SK-N-SH (cell line): ENCODE results near the gene IPO11. TPM values are rescaled to one million over a fixed set of nuclear protein-coding genes. Genes with fewer than 3 reads are reported as not detected.

ENCODE experiments used
- CTCF ChIA-PET: fragments of 300-600, 350-600 bp; formaldehyde crosslinking; extraction: SDS; loops from one replicate; lab custom pipeline; 2021; lab: Yijun Ruan, JAX
- POLR2A ChIA-PET: fragments of 350-600 bp; sonication (Branson Sonifier 250); formaldehyde crosslinking; extraction: SDS; loops from one replicate; lab custom pipeline; 2020; ENCODE audit warnings: antibody characterized with exemption, inconsistent platforms; lab: Yijun Ruan, JAX
- DNase-seq: peaks from one replicate; pipeline ENCODE4 v3.0.0; 2012
- H2AFZ ChIP-seq: fragments of 200-600 bp; sonication (generic); 2 replicates; pipeline ENCODE4 v1.8.1; 2016; ENCODE audit warnings: antibody characterized with exemption, mild to moderate bottlenecking, low read depth
- H3F3A ChIP-seq: fragments of 200-600 bp; sonication (generic); replicated peaks from 2 replicates; pipeline ENCODE3; 2016; ENCODE audit warnings: antibody characterized with exemption, mild to moderate bottlenecking; ENCODE audit not compliant: insufficient read depth
- H3K27ac ChIP-seq, 2 experiments: fragments of 200-500 bp in 1 of 2; fragments of 200-600 bp in 1 of 2; sonication (Bioruptor generic) in 1 of 2; sonication (generic), shearing (Covaris generic) in 1 of 2; 2 replicates each; pipeline versions ENCODE4 v1.5.1 to v1.6.1; 2014 to 2016; ENCODE audit warnings: low read depth in 2 of 2, inconsistent platforms in 1 of 2, low read length in 1 of 2, mild to moderate bottlenecking in 1 of 2, mixed read lengths in 1 of 2
- H3K27me3 ChIP-seq: fragments of 200-600 bp; sonication (generic), shearing (Covaris generic); 2 replicates; pipeline ENCODE4 v1.6.1; 2016; ENCODE audit warnings: mixed run types; ENCODE audit not compliant: insufficient read depth
- H3K36me3 ChIP-seq, 2 experiments: fragments of 200-500 bp in 1 of 2; fragments of 200-600 bp in 1 of 2; sonication (Bioruptor generic) in 1 of 2; sonication (generic) in 1 of 2; replicated peaks in 1 of 2; 2 replicates each; pipeline versions ENCODE3 to v1.5.1; 2014 to 2016; ENCODE audit warnings: low read length in 1 of 2, mild to moderate bottlenecking in 1 of 2; ENCODE audit not compliant: insufficient read depth in 2 of 2, control insufficient read depth in 1 of 2
- H3K4me1 ChIP-seq, 2 experiments: fragments of 200-500 bp in 1 of 2; fragments of 200-600 bp in 1 of 2; sonication (Bioruptor generic) in 1 of 2; sonication (generic), shearing (Covaris generic) in 1 of 2; 2 replicates each; pipeline versions ENCODE4 v1.5.1 to v1.6.1; 2014 to 2016; ENCODE audit warnings: low read depth in 1 of 2, low read length in 1 of 2, mixed run types in 1 of 2; ENCODE audit not compliant: insufficient read depth in 2 of 2, control insufficient read depth in 1 of 2
- H3K4me2 ChIP-seq: fragments of 200-600 bp; sonication (generic), shearing (Covaris generic); 2 replicates; pipeline ENCODE4 v1.6.1; 2017; ENCODE audit warnings: mixed run types
- H3K4me3 ChIP-seq, 2 experiments: fragments of 200-500 bp in 1 of 2; fragments of 200-600 bp in 1 of 2; sonication (Bioruptor generic) in 1 of 2; sonication (generic), shearing (Covaris generic) in 1 of 2; 2 replicates each; pipeline versions ENCODE4 v1.5.1 to v1.8.1; 2014 to 2016; ENCODE audit warnings: low read depth in 2 of 2, inconsistent platforms in 1 of 2, low read length in 1 of 2, mild to moderate bottlenecking in 1 of 2, mixed read lengths in 1 of 2, moderate library complexity in 1 of 2
- H3K79me2 ChIP-seq: fragments of 200-600 bp; sonication (generic); 2 replicates; pipeline ENCODE4 v1.8.1; 2017; ENCODE audit warnings: mild to moderate bottlenecking; ENCODE audit not compliant: insufficient read depth
- H3K9ac ChIP-seq: fragments of 200-600 bp; sonication (generic); 2 replicates; pipeline ENCODE4 v1.6.1; 2017; ENCODE audit warnings: mixed run types
- H3K9me2 ChIP-seq: fragments of 200-600 bp; sonication (generic); 2 replicates; pipeline ENCODE4 v1.6.1; 2017; ENCODE audit warnings: mixed run types
- H3K9me3 ChIP-seq: fragments of 200-600 bp; sonication (generic); 2 replicates; pipeline ENCODE4 v1.6.1; 2017; ENCODE audit warnings: mixed run types, mild to moderate bottlenecking, moderate library complexity
- H4K20me1 ChIP-seq: fragments of 200-600 bp; sonication (generic); 2 replicates; pipeline ENCODE4 v1.6.1; 2017; ENCODE audit warnings: mild to moderate bottlenecking, mixed run types; ENCODE audit not compliant: insufficient read depth
- ELF1 ChIP-seq: IDR thresholded peaks from 2 replicates; pipeline ENCODE4 v1.4.0; 2012
- EP300 ChIP-seq, 2 experiments: IDR thresholded peaks; 2 replicates each; pipeline versions ENCODE4 v1.4.0 to v1.6.1; 2012; ENCODE audit warnings: borderline replicate concordance in 1 of 2, low read depth in 1 of 2, low read length in 1 of 2
- EZH2phosphoT487 ChIP-seq: fragments of 200-600 bp; sonication (generic); IDR thresholded peaks from 2 replicates; pipeline ENCODE4 v1.6.1; 2017; ENCODE audit warnings: low read depth, mixed run types, mild to moderate bottlenecking, antibody characterized with exemption, moderate library complexity, borderline replicate concordance
- FOSL2 ChIP-seq: IDR thresholded peaks from 2 replicates; pipeline ENCODE4 v1.4.0; 2012; ENCODE audit warnings: low read depth, mild to moderate bottlenecking, moderate library complexity, borderline replicate concordance
- GABPA ChIP-seq: IDR thresholded peaks from 2 replicates; pipeline ENCODE4 v1.4.0; 2012; ENCODE audit warnings: low read depth, mild to moderate bottlenecking
- GATA2 ChIP-seq: sonication (generic); formaldehyde crosslinking; IDR thresholded peaks from 2 replicates; pipeline ENCODE4 v1.5.0; 2020; ENCODE audit warnings: mild to moderate bottlenecking, missing genetic modification reagents
- IRF3 ChIP-seq: fragments of 150-350 bp; IDR thresholded peaks from 2 replicates; pipeline ENCODE4 v1.6.1; 2016; ENCODE audit warnings: mild to moderate bottlenecking, low read depth, low read length
- JUND ChIP-seq: IDR thresholded peaks from 2 replicates; pipeline ENCODE4 v1.4.0; 2012
- MEF2A ChIP-seq: IDR thresholded peaks from 2 replicates; pipeline ENCODE4 v1.4.0; 2012; ENCODE audit warnings: low read depth, borderline replicate concordance
- NFIC ChIP-seq: IDR thresholded peaks from 2 replicates; pipeline ENCODE4 v1.4.0; 2012; ENCODE audit warnings: borderline replicate concordance
- NRF1 ChIP-seq: IDR thresholded peaks from 2 replicates; pipeline ENCODE4 v1.6.1; 2012; ENCODE audit warnings: low read depth, mild to moderate bottlenecking, low read length
- PBX3 ChIP-seq: IDR thresholded peaks from 2 replicates; pipeline ENCODE4; 2012
- POLR2AphosphoS5 ChIP-seq: IDR thresholded peaks from 2 replicates; pipeline ENCODE4 v1.6.1; 2012; ENCODE audit warnings: low read depth, low read length
- SIN3A ChIP-seq: IDR thresholded peaks from 2 replicates; pipeline ENCODE4 v1.6.1; 2012; ENCODE audit warnings: low read depth, mild to moderate bottlenecking, low read length, moderate library complexity, borderline replicate concordance
- SMC3 ChIP-seq: IDR thresholded peaks from 2 replicates; pipeline ENCODE4 v1.6.1; 2012; ENCODE audit warnings: low read depth, low read length, improper control_type of control experiment
- TCF12 ChIP-seq: IDR thresholded peaks from 2 replicates; pipeline ENCODE4 v1.4.0; 2012
- YY1 ChIP-seq: IDR thresholded peaks from 2 replicates; pipeline ENCODE4 v1.4.0; 2012; ENCODE audit warnings: low read depth, mild to moderate bottlenecking
- ZBTB33 ChIP-seq: IDR thresholded peaks from 2 replicates; pipeline ENCODE4 v1.4.0; 2012; ENCODE audit warnings: low read depth, borderline replicate concordance
- WGBS: methylation state at CpG from one replicate; pipeline ENCODE4 v1.1.6; 2017; ENCODE audit warnings: low lambda C conversion rate; 5-methylcytosine and 5-hydroxymethylcytosine counted together
- polyA plus RNA-seq, 3 experiments: library from polyadenylated mRNA; depleted of rRNA; stranded (reverse); fragments of >200 nt; gene quantifications; 2 replicates each; pipeline ENCODE4 v1.2.3, GENCODE V29; 2012
- TF ChIP-seq, protein P1 (sequence below): fragments of 150-350 bp; IDR thresholded peaks from 2 replicates; pipeline ENCODE4 v1.6.1; 2017; ENCODE audit warnings: antibody characterized with exemption, low read length, low read depth, borderline replicate concordance

IPO11 gene
- polyA plus RNA-seq, 1 of the 3 experiments (the other 2 are of a cell fraction), result 8.1 TPM

DNA sequence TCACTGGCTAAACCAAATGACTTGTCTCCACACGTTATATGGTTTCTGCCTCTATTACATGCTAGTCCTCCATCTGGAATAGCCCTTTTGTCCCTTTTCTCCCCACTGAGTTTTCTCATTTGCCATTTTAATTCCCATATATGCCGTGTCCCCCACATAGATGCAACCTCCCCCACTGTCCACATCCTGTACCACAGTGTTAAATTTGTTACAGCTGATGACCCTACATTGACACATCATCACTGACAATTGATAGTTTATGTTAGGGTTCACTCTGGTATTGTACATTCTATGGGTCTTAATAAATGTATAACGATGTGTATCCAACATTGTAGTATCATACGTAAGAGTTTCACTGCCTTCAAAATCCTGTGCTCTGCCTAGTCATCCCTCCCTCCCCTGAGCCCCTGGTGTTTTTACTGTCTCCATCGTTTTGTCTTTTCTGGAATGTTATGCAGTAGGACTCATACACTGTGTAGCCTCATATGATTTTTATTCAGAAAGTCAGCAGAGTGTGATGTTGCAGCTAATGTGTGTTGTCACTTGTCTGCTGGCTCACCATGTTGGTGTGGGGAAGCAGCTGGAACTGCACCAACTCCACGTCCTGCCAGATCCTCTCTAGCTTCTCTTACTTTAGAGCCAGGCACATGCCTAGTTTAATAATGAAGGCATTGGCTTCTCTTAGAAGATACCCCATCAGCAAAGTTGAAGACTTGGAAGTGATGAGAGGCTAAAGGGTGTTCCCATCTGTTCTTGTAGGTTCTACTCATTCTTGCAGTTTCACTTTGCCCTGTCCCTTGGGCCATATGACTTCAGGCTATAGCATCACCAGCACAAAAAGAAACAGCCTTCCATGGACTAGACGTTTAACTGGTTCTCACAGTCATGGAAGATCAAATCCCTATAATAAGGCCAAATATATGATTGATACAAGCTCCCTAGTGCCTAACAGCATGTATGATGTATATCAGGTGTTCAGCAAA is 196.3 kb downstream of the IPO11 start:
- no peaks in the 10 kb centered on the region for H3K4me1 ChIP-seq
- H3K27me3 ChIP-seq, result no peaks in the 10 kb centered on the region
- no peak overlapping the region for H3K4me3 ChIP-seq
- peaks cover 0 to 19% of the 10 kb centered on the region in 2 experiments for H3K36me3 ChIP-seq
- CTCF ChIA-PET, result interaction anchor here (0.9 kb wide), 1 partner anchor 149 kb away, joined by 4 read pairs; no protein-coding TSS in a partner anchor
- no peaks in the 10 kb centered on the region for H3K9me2 ChIP-seq
- 96% methylated on average over 7 of the region's 7 CpGs for WGBS
- no peak overlapping the region for H3K4me2 ChIP-seq
- no peak overlapping the region for H3K27ac ChIP-seq
- H4K20me1 ChIP-seq, result no peaks in the 10 kb centered on the region
- no peaks in the 10 kb centered on the region for H3K9me3 ChIP-seq
- no peaks in the 10 kb centered on the region for H3K79me2 ChIP-seq
- POLR2A ChIA-PET, result no interaction called here
- no peak for DNase-seq
- no peak overlapping the region for H2AFZ ChIP-seq
- H3K9ac ChIP-seq, result no peak overlapping the region
- H3F3A ChIP-seq, result no peaks in the 10 kb centered on the region
- TF ChIP-seq NRF1, result no peak
- no peak for TF ChIP-seq POLR2AphosphoS5
- no peak for TF ChIP-seq GABPA
- no peak for TF ChIP-seq TCF12
- TF ChIP-seq IRF3, result no peak
- TF ChIP-seq NFIC, result no peak
- TF ChIP-seq, protein P1, sequence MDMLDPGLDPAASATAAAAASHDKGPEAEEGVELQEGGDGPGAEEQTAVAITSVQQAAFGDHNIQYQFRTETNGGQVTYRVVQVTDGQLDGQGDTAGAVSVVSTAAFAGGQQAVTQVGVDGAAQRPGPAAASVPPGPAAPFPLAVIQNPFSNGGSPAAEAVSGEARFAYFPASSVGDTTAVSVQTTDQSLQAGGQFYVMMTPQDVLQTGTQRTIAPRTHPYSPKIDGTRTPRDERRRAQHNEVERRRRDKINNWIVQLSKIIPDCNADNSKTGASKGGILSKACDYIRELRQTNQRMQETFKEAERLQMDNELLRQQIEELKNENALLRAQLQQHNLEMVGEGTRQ, result no peak
- TF ChIP-seq SIN3A, result no peak
- no peak for TF ChIP-seq EP300 (IDR thresholded peaks at IDR 0.05; ENCODE audit: borderline replicate concordance in 1 of 2, low read depth in 1 of 2, low read length in 1 of 2)
- no peak for TF ChIP-seq GATA2 (CRISPR knock-in tag)
- TF ChIP-seq ZBTB33, result no peak
- TF ChIP-seq YY1, result no peak
- no peak for TF ChIP-seq ELF1
- no peak for TF ChIP-seq MEF2A
- TF ChIP-seq JUND, result no peak
- no peak for TF ChIP-seq EZH2phosphoT487
- no peak for TF ChIP-seq PBX3
- no peak for TF ChIP-seq SMC3
- TF ChIP-seq FOSL2, result no peak
